Measurements from ENCODE around the gene LCN12. TPM values are rescaled to one million over a fixed set of nuclear protein-coding genes. Genes with fewer than 3 reads are reported as not detected.

The LCN12 gene
- total RNA-seq, 4 donors from 2014 or later: 5.4 to 43.2 (median 10.3) TPM; not detected in 1

DNA sequence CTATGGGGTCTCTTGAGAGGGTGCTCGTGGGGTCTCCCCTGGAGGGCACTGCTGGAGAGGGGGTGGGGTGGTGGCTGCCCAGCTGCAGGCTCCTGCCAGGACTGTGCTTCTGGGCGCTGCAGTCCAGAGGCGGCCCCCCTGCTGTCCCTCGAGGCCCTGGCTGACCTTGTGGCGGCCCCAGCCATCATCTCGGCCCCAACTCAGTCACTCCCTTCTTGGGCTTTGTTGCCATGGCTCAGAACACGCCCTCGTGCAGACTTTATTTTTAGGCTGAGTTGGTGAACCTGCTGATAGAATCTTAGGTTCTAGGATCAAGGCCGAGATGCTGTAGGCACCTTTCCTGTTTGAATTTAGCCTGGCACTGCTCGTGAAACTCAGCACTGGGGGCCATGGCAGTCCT, 30.4 kb upstream of the LCN12 start:
- Histone ChIP-seq H3K27ac (no peak overlapping the region), H3K4me3 (no peak overlapping the region), H3K27me3 (no peaks in the 10 kb centered on the region), H3K4me1 (no peaks in the 10 kb centered on the region), H3K9me3 (no peaks in the 10 kb centered on the region), H3K36me3 (no peaks in the 10 kb centered on the region)
- DNase-seq: no peak
- intact Hi-C loops (cut with DNase I; ENCODE audit: low total_unique reads): no loop called here
- no peak for TF ChIP-seq POLR2A (IDR thresholded peaks at IDR 0.05)
- TF ChIP-seq, protein P1, sequence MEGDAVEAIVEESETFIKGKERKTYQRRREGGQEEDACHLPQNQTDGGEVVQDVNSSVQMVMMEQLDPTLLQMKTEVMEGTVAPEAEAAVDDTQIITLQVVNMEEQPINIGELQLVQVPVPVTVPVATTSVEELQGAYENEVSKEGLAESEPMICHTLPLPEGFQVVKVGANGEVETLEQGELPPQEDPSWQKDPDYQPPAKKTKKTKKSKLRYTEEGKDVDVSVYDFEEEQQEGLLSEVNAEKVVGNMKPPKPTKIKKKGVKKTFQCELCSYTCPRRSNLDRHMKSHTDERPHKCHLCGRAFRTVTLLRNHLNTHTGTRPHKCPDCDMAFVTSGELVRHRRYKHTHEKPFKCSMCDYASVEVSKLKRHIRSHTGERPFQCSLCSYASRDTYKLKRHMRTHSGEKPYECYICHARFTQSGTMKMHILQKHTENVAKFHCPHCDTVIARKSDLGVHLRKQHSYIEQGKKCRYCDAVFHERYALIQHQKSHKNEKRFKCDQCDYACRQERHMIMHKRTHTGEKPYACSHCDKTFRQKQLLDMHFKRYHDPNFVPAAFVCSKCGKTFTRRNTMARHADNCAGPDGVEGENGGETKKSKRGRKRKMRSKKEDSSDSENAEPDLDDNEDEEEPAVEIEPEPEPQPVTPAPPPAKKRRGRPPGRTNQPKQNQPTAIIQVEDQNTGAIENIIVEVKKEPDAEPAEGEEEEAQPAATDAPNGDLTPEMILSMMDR (IDR thresholded peaks at IDR 0.05): no peak

DNA sequence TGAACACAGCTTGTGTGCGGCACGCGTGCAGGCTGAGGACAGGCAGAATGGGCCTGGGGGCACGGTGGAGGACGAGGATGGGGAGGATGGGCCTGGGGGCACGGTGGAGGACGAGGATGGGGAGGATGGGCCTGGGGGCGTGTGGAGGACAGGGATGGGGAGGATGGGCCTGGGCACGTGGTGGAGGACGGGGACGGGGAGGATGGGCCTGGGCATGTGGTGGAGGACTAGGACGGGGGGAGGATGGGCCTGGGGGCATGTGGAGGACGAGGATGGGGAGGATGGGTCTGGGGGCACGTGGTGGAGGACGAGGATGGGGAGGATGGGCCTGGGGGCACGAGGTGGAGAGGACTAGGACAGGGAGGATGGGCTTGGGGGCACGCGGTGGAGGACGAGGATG, 29.5 kb upstream of the LCN12 start:
- TF ChIP-seq, protein P1 (IDR thresholded peaks at IDR 0.05): no peak
- no peak for TF ChIP-seq POLR2A (IDR thresholded peaks at IDR 0.05)
- H3K4me3 ChIP-seq: no peak overlapping the region
- H3K27ac ChIP-seq: no peak overlapping the region
- no peaks in the 10 kb centered on the region for H3K4me1 ChIP-seq
- no peaks in the 10 kb centered on the region for H3K27me3 ChIP-seq
- no peak for DNase-seq
- no peaks in the 10 kb centered on the region for H3K9me3 ChIP-seq
- intact Hi-C loops (cut with DNase I; ENCODE audit: low total_unique reads): no loop called here
- no peaks in the 10 kb centered on the region for H3K36me3 ChIP-seq

DNA sequence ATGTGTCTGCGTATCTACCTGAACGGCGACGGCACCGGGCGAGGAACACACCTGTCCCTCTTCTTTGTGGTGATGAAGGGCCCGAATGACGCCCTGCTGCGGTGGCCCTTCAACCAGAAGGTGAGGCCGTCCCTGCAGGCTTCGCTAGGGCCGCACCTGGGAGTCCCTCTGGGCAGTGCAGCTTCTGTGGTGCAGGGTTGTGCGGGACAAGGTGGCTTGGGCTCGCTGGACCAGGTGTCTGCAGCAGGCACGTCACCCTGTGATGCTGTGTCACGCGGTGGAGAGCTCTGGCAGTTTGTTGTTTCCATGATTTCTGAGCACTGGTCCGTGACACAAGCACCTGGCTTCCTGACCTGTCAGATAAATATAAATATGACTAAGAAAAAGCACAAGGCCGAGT, 28.2 kb upstream of the LCN12 start:
- no peaks in the 10 kb centered on the region for H3K36me3 ChIP-seq

DNA sequence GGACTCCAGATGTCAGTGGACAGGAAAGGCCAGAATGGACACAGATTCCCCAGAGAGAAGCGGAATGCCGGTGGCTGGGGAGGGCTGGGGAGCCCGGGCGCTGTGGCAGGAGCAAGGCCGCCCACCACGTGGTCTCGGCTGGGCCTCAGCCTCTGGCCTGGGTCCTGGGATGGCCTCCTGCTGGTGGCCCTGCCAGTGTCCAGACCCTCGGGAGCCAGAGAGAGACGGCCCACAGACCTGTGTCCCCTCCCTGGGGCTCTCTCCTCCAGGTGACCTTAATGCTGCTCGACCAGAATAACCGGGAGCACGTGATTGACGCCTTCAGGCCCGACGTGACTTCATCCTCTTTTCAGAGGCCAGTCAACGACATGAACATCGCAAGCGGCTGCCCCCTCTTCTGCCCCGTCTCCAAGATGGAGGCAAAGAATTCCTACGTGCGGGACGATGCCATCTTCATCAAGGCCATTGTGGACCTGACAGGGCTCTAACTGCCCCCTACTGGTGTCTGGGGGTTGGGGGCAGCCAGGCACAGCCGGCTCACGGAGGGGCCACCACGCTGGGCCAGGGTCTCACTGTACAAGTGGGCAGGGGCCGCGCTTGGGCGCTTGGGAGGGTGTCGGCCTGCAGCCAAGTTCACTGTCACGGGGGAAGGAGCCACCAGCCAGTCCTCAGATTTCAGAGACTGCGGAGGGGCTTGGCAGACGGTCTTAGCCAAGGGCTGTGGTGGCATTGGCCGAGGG, 26.5 kb upstream of the LCN12 start:
- no peaks in the 10 kb centered on the region for H3K9me3 ChIP-seq
- no peaks in the 10 kb centered on the region for H3K27me3 ChIP-seq
- no peaks in the 10 kb centered on the region for H3K4me1 ChIP-seq
- no peaks in the 10 kb centered on the region for H3K36me3 ChIP-seq
- intact Hi-C loops (cut with DNase I; ENCODE audit: low total_unique reads): no loop called here
- H3K4me3 ChIP-seq: no peak overlapping the region
- no peak overlapping the region for H3K27ac ChIP-seq
- no peak for DNase-seq
- TF ChIP-seq POLR2A (IDR thresholded peaks at IDR 0.05): no peak
- TF ChIP-seq, protein P1 (IDR thresholded peaks at IDR 0.05): no peak

More for the DNA sequence above, 28.2 kb upstream of the LCN12 start:
- no peak for DNase-seq
- Histone ChIP-seq H3K4me3 (no peak overlapping the region), H3K27me3 (no peaks in the 10 kb centered on the region), H3K27ac (no peak overlapping the region), H3K9me3 (no peaks in the 10 kb centered on the region), H3K4me1 (no peaks in the 10 kb centered on the region)
- intact Hi-C loops (cut with DNase I; ENCODE audit: low total_unique reads): no loop called here
- no peak for TF ChIP-seq POLR2A (IDR thresholded peaks at IDR 0.05)
- TF ChIP-seq, protein P1 (IDR thresholded peaks at IDR 0.05): no peak

DNA sequence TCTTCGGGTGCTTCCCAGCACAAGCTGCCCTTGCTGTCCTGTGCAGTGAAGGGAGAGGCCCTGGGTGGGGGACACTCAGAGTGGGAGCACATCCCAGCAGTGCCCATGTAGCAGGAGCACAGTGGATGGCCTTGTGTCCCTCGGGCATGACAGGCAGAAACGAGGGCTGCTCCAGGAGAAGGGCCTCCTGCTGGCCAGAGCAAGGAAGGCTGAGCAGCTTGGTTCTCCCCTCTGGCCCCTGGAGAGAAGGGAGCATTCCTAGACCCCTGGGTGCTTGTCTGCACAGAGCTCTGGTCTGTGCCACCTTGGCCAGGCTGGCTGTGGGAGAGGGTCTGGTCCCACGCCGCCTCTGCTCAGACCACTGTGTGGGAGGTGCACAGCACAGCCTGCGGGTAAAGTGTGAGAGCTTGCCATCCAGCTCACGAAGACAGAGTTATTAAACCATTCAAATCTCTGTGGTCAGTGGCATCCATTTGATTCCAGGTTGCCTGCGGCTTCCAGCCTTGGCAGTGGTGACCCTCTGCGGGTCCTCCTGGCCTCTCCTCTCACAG, 25.8 kb upstream of the LCN12 start:
- no peaks in the 10 kb centered on the region for H3K27me3 ChIP-seq
- no peaks in the 10 kb centered on the region for H3K9me3 ChIP-seq
- no peak overlapping the region for H3K27ac ChIP-seq
- no peak overlapping the region for H3K4me3 ChIP-seq
- no peak for TF ChIP-seq POLR2A (IDR thresholded peaks at IDR 0.05)
- TF ChIP-seq, protein P1 (IDR thresholded peaks at IDR 0.05): no peak
- no peak for DNase-seq
- intact Hi-C loops (cut with DNase I; ENCODE audit: low total_unique reads): no loop called here
- no peaks in the 10 kb centered on the region for H3K4me1 ChIP-seq
- no peaks in the 10 kb centered on the region for H3K36me3 ChIP-seq
